ENCODE measurements around the gene PALD1.
"Not testable (repeated sequence)": the region's sequence is repeated elsewhere in the genome, so short reads cannot be mapped to it uniquely, and the experiment has no call there.

Gene PALD1

GRCh38 chr10:70482982-70483760, 4.6 kb downstream of the PALD1 start:
- DNase-seq, result no peak

DNA sequence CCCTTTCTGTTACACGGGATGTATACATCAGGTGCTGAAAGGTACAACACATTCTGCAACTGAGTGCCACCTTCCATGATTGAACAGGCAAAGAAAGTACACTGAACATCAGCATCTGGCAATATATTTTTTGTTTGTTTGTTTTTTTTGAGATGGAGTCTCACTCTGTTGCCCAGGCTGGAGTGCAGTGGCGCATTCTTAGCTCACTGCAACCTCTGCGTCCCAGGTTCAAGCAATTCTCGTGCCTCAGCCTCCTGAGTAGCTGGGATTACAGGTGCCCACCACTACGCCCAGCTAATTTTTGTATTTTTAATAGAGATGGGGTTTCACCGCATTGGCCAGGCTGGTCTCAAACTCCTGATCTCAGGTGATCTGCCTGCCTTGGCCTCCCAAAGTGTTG, 5.3 kb downstream of the PALD1 start:
- not testable (repeated sequence) for DNase-seq

DNA sequence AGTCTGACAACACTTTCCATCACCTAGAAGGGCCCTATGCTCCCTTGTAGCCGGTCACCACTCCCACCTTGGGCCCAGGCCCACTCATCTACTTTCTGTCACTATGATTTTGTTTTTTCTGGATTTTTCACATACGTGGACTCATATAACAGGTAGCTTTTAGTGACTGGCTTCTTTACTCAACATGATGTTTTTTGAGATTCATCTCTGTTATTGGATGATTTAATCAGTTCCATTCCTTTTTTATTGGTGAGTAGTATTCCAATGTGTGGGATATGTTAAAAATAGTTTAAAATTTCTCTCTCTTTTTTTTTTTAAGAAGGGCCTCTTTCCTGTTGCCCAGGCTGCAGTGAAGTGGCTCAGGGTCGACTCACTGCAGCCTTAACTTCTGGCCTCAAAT, 9.3 kb downstream of the PALD1 start:
- no peak for DNase-seq

DNA sequence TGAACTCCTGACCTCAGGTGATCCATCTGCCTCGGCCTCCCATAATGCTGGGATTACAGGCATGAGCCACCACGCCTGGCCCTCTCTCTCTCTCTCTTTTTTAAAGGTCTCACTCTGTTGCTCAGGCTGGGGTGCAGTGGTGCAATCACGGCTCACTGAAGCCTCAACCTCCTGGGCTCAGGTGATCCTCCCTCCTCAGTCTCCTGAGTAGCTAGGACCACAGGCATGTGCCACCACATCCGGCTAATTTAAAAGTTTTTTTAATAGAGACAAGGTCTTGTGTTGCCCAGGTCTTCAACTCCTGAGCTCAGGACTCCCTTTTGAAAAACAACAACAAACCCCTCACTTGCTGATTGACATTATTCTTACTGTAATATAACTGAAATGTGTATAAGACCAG, 11.6 kb downstream of the PALD1 start:
- DNase-seq, result no peak

- DNase-seq, result no peak
Observed at GRCh38 chr10:70491614-70492013, 13.0 kb downstream of the PALD1 start.

- DNase-seq, result no peak
Observed at GRCh38 chr10:70492786-70493659, 14.5 kb downstream of the PALD1 start.

DNA sequence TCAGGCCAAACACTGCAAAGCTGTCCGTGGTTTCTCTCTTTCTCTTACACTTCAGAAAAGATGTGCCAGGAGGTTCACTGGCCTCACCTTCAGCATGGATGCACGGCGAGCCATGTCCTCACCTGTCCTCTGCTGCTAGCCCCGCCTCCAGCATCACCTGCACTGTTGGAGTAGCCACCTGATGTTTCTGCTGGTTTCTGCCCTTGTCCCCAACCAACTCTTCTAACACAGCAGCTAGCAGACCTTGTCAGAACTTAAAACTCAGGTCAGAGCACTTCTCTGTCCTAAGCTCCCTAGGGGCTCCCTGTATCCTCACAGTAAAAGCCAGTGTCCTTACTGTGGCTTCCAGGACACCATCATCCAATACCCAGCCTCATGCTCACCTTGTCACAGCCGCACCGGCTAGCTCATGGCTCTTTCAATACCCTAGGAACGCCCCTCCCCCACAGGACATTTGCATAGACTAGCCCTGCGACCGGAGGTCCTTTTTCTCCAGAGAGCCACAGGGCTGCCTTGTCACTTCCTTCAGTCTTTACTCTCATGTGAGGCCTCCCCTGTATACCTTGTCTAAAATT, 15.2 kb downstream of the PALD1 start:
- no peak for DNase-seq

DNA sequence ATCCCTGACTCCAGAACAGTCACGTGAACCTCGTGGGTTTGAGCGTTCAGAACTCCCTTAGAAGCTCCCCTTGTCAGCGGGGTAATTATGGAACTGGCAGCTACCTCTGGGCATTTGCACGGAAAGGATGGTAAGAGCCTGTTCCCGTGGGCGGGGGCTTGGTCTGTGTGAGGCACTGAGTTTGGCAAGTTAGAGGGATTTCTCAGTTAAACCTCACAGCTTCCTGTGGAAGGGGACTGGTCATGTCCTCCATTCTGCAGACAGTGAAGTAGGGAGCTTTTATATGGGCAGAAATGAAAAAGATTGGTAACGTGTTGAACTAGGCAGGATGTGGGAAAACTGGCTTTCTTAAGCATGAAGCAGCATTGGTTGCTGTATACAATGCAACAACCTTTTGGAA, 16.0 kb downstream of the PALD1 start:
- no peak for DNase-seq

- DNase-seq, result no peak
Observed at GRCh38 chr10:70494966-70495365, 16.4 kb downstream of the PALD1 start.

DNA sequence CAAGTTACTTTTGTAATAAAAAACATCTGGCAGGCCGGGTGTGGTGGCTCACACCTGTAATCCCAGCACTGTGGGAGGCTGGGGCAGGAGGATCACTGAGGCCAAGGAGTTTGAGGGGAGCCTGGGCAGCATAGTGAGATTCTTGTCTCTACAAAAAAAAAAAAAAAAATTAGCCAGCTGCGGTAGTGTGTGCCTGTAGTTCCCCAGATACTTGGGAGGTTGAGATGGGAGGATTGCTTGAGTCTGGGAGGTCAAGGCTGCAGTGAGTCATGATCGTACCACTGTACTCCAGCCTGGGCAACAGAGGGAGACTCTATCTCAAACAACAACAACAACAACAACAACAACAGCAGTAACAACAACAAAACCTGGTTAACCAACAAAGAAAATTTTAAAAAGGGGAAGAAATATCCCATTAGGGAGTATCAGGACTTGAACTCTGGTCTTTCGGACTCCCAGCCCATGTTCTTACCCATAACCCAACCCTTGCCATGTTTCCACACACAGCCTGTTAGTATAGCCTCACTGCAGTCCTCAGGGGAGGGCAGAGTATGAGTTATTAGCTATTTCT, 17.2 kb downstream of the PALD1 start:
- DNase-seq, result no peak

- DNase-seq, result no peak
Observed at GRCh38 chr10:70496341-70497119, 18.0 kb downstream of the PALD1 start.

DNA sequence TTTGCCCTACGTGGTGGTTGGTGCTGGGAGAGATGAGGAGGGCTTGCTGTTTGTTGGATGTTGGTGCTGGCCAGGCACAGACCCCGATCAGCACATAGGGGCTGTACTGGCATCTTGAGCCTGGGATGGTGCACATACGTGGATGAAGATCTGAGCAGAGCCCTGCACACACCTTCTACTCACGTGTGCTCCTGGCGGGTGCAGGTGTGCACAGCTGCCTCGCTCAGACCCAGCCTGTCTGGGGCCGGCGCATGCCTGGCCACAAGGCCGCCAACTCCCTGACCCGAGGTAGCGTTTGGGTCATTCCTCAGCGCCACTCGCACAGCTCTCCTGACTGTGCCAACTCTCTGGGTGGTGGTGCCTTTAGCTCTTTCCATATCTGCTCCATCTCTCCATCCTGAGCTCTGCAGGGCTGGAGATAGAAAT, 18.6 kb downstream of the PALD1 start:
- no peak for DNase-seq

DNA sequence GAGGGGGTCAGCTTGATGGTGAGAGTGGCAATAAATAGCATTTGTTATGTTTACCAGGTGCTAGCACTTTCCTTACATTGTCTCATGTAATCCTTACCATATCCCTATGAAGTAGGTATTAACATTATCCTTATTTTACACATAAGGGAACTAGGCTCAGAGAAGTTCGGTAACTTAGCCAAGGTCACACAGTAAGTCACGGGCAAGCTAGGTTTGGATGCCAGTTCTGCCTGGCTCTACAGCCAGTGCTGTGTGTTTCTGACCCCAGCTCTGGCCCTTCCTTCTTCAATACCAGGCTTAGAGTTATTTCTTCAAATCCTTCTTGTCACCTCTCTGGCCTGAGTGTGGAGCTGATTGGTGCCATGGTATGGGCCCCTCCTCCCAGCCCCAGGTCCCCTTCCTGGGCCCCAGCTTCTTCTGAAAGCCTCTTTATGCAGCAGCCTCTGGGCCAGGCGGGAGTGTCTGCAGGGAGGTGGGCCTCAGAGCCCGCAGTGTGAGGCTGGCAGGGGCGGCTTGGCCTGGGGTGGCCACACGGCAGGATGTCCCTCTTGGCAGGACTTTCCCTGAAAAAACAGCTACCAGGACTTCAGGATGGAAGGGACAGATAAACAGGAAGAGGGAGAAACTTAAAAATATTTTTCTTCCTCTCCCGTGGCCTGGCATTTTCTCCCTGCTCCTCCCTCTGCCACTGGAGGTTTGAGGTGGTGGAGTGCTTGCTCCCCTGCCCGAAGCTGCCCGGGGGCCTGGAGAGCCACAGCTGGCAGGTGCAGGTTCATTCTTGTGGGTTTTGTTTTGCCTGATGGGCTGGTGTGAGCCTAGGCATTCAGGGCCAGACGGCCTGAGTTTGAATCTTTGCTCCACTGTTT, 20.6 kb downstream of the PALD1 start:
- no peak for DNase-seq

- DNase-seq, result no peak
Observed at GRCh38 chr10:70499836-70500167, 21.2 kb downstream of the PALD1 start.

- DNase-seq, result no peak
Observed at GRCh38 chr10:70500368-70500767, 21.8 kb downstream of the PALD1 start.

DNA sequence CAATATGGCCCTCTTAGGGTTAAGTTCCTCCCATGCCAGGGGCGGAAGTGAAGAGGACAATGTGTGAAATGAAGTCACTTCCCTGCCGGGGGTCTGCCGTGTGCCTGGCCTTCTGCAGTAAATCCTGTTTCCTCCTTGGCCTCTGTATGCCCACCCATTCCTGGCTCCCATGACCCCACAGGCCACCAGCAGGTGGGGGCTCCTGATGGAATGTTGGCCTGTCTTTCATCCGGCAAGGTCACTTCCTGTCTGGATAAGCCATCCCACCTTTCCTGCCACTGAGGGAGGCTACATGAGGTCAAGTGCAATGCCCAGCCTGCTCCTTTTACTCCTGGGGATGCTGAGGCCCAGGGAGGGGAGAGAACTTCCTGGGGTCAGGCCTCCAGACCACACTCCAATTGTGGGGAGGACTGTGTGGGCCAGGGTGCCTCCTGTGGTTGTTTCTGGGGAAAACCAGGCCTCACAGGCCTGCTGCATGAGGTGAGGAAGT, 22.3 kb downstream of the PALD1 start:
- no peak for DNase-seq

DNA sequence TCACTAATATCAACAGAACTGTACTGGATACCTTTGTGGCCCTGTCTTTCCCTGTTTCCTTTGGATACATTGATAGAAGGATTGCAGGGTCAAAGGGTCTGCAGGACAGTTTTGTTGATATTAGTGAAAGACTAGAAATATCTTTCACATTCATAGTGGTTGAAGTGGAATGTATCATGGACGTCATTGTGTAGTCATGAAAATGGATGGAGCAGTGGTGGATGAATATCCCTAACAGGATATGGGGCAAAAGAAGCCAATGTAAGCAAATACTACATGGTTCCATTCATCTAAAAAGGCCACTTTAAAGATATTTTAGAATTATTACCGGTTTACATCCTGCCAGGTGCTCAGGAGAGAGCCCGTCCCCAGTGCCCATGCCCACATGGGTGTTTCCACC, 23.8 kb downstream of the PALD1 start:
- DNase-seq, result no peak

GRCh38 chr10:70503776-70504175, 25.2 kb downstream of the PALD1 start:
- no peak for DNase-seq

DNA sequence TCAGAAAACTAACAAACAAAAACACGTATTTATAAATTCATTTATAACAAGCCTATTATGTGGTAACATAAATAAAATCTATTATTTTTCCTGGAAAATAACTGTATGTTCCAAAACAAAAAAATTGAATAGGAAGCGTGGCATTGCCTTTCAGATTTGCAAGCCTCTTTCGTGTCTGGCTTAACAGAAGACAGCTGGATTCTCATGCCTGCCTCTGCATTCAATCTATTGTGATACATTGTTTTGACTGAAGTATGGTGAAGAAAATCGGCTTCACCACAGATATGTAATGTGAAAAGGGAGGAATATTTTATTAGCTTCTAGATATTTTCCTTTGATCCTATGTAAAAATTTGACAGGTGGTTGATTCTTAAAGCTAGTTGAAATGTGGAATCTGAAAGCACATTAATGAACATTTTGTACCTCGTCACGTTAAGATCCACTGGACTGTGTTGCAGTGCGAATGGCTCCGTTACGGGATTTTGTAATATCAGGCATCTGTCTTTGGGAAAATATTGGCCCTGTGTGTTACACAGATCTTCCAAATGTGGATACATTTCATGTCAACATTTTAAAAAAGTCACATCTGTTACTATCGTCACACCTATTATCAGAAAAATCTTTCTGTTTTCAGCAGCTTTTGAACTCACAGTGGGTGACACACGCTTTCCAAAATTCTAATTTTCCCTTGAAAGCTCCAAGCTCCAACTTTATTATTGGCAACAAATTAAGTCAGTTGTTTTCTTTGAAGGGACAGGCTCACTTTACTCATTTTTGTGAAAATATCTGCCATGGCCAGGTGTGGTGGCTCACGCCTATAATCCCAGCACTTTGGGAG, 26.2 kb downstream of the PALD1 start:
- DNase-seq, result no peak

DNA sequence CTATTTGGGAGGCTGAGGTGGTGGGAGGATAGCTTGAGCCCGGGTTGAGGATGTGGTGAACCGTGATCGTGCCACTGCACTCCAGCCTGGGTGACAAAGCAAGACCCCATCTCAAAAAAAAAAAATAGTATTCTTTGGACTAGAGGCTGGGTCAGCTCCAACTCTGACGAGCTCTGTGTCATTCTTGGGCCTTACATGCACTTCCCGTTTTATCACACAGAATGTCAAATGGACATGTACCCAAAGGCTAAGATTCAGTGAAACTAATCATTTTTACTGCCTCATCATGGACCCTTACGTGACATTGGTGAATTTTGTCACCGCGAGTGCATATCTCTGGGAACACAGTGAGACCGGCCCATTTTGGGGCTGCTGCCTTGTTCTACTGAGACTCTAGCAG, 27.3 kb downstream of the PALD1 start:
- no peak for DNase-seq

DNA sequence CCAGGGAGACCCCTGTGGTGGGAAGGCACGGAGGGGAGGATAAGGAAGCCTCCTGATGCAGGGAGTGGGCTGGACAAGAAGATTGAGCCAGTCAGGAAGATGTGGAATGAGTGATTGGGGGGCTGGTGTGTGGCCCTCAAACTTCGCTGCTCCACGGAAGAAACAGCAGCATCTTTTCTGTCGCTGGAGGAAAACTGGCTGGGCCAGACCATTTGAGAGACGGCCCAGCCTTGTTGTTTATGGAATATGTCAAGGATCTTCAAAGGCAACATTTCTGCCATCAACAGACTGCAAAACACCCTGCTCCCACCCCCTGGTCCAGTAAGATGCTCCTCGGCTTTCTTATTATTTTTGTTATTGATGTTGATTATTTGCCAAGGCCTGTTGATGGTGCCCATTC, 29.4 kb downstream of the PALD1 start:
- no peak for DNase-seq
